Lung microvascular endothelial cell (primary cell): ENCODE measurements around the gene LCN1. TPM values are rescaled to one million over a fixed set of nuclear protein-coding genes. Genes with fewer than 3 reads are reported as not detected.
"Not testable (repeated sequence)": the region's sequence is repeated elsewhere in the genome, so short reads cannot be mapped to it uniquely, and the experiment has no call there.

Source experiments
- DNase-seq, 2 donors: peaks; one replicate each; pipeline versions ENCODE4 v3.0.0 to v3.0.0-alpha.2; 2010; ENCODE audit warnings: low read depth in 2 of 2
- total RNA-seq: library from RNA; depleted of rRNA; stranded (reverse); fragments of >200 nt; gene quantifications from 2 replicates; pipeline ENCODE4 v1.2.1, GENCODE V29; 2014

The LCN1 gene
- total RNA-seq, 1 donor from 2014 or later, result not detected

GRCh38 chr9:135522137-135522877 lies 1.1 kb downstream of the LCN1 start:
- no peak for DNase-seq

- DNase-seq, result no peak
Measured at GRCh38 chr9:135522931-135523330, 1.7 kb downstream of the LCN1 start.

- no peak for DNase-seq
Measured at GRCh38 chr9:135523521-135524129, 2.4 kb downstream of the LCN1 start.

- DNase-seq, result peak in 1 of 2 donors; percentile 19
Measured at GRCh38 chr9:135524130-135524861, 3.1 kb downstream of the LCN1 start.

- DNase-seq, result no peak
Measured at GRCh38 chr9:135525241-135526088, 4.2 kb downstream of the LCN1 start.

GRCh38 chr9:135526089-135526729 lies 5.0 kb downstream of the LCN1 start:
- DNase-seq, result no peak

GRCh38 chr9:135526730-135527571 lies 5.7 kb downstream of the LCN1 start:
- no peak for DNase-seq

- DNase-seq, result not testable (repeated sequence)
Measured at GRCh38 chr9:135528842-135529435, 7.7 kb downstream of the LCN1 start.

GRCh38 chr9:135530146-135530545 lies 8.9 kb downstream of the LCN1 start:
- DNase-seq, result no peak

GRCh38 chr9:135531096-135531495 lies 9.9 kb downstream of the LCN1 start:
- DNase-seq, result no peak

GRCh38 chr9:135533113-135533512 lies 11.9 kb downstream of the LCN1 start:
- DNase-seq, result no peak

- DNase-seq, result no peak
Measured at GRCh38 chr9:135533674-135534073, 12.4 kb downstream of the LCN1 start.

- DNase-seq, result not testable (repeated sequence)
Measured at GRCh38 chr9:135534192-135534711, 13.0 kb downstream of the LCN1 start.

GRCh38 chr9:135534826-135535225 lies 13.6 kb downstream of the LCN1 start:
- DNase-seq, result not testable (repeated sequence)

- DNase-seq, result not testable (repeated sequence)
Measured at GRCh38 chr9:135535631-135536030, 14.4 kb downstream of the LCN1 start.

GRCh38 chr9:135536216-135536615 lies 15.0 kb downstream of the LCN1 start:
- no peak for DNase-seq

- not testable (repeated sequence) for DNase-seq
Measured at GRCh38 chr9:135543262-135543894, 22.1 kb downstream of the LCN1 start.

GRCh38 chr9:135544981-135545635 lies 23.9 kb downstream of the LCN1 start:
- no peak for DNase-seq
